A549 (cell line): Measurements from ENCODE around the gene SLC30A1.

Experiments used
- CHD2 ChIP-seq: fragments of 150-350 bp; IDR thresholded peaks from 2 replicates; pipeline ENCODE4 v1.6.1; 2014; ENCODE audit warnings: low read length; ENCODE audit not compliant: partially characterized antibody
- CTCF ChIP-seq: fragments of >200 bp; sonication (Bioruptor Twin); formaldehyde crosslinking; IDR thresholded peaks from 3 replicates; pipeline ENCODE4 v1.5.1; 2016
- EP300 ChIP-seq, 2 experiments: fragments of >200 bp; sonication (Bioruptor Twin); formaldehyde crosslinking; IDR thresholded peaks; 2 replicates in 1 of 2; 3 replicates in 1 of 2; pipeline ENCODE4 v1.6.1; 2016 to 2017
- HMGXB4 ChIP-seq: fragments of 250-450 bp; sonication (Bioruptor Pico); IDR thresholded peaks from 2 replicates; pipeline ENCODE4 v1.5.0; 2021; ENCODE audit warnings: mild to moderate bottlenecking, moderate library complexity, borderline replicate concordance
- MAX ChIP-seq: IDR thresholded peaks from 2 replicates; pipeline ENCODE4 v1.6.1; 2012
- NFE2L2 ChIP-seq: fragments of 150-350 bp; conservative IDR thresholded peaks from 2 replicates; pipeline ENCODE4 v1.6.1; 2014; ENCODE audit warnings: low read length
- POLR2A ChIP-seq: IDR thresholded peaks from 2 replicates; pipeline ENCODE4 v1.6.1; 2012; ENCODE audit warnings: mild to moderate bottlenecking, low read length
- SMC3 ChIP-seq: fragments of >200 bp; sonication (Bioruptor Twin); formaldehyde crosslinking; IDR thresholded peaks from 3 replicates; pipeline ENCODE4 v1.6.1; 2018; ENCODE audit warnings: inconsistent platforms
- TF ChIP-seq, protein P1 (sequence below): IDR thresholded peaks from 2 replicates; pipeline ENCODE4 v1.6.1; 2012
- TF ChIP-seq, protein P2 (sequence below): fragments of 200-600 bp; sonication (generic); IDR thresholded peaks from 2 replicates; pipeline ENCODE4 v1.6.1; 2016; ENCODE audit warnings: antibody characterized with exemption, mild to moderate bottlenecking, moderate library complexity

DNA sequence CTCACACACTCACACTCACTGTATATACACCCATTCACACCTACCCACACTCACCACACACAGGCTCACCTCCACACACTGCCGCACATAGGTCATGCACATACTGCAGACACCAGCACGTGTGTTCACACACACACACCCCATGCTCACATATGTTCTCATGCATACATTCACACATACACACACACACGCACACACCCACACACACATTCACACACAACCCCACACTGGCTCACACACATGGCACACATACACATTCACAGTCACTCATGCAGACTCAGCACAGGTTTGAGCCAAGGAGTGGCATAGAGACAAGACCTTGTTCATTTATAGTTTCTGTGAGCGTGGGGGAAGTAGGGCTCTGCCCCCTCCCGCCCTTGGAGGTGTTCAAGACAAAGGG, 41.1 kb upstream of the SLC30A1 start:
- TF ChIP-seq CTCF = no peak
- TF ChIP-seq, protein P1, sequence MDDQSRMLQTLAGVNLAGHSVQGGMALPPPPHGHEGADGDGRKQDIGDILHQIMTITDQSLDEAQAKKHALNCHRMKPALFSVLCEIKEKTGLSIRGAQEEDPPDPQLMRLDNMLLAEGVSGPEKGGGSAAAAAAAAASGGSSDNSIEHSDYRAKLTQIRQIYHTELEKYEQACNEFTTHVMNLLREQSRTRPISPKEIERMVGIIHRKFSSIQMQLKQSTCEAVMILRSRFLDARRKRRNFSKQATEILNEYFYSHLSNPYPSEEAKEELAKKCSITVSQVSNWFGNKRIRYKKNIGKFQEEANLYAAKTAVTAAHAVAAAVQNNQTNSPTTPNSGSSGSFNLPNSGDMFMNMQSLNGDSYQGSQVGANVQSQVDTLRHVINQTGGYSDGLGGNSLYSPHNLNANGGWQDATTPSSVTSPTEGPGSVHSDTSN = no peak
- TF ChIP-seq POLR2A = no peak
- no peak for TF ChIP-seq NFE2L2
- no peak for TF ChIP-seq EP300 (IDR thresholded peaks at IDR 0.05)
- no peak for TF ChIP-seq CHD2
- TF ChIP-seq MAX = no peak
- TF ChIP-seq, protein P2, sequence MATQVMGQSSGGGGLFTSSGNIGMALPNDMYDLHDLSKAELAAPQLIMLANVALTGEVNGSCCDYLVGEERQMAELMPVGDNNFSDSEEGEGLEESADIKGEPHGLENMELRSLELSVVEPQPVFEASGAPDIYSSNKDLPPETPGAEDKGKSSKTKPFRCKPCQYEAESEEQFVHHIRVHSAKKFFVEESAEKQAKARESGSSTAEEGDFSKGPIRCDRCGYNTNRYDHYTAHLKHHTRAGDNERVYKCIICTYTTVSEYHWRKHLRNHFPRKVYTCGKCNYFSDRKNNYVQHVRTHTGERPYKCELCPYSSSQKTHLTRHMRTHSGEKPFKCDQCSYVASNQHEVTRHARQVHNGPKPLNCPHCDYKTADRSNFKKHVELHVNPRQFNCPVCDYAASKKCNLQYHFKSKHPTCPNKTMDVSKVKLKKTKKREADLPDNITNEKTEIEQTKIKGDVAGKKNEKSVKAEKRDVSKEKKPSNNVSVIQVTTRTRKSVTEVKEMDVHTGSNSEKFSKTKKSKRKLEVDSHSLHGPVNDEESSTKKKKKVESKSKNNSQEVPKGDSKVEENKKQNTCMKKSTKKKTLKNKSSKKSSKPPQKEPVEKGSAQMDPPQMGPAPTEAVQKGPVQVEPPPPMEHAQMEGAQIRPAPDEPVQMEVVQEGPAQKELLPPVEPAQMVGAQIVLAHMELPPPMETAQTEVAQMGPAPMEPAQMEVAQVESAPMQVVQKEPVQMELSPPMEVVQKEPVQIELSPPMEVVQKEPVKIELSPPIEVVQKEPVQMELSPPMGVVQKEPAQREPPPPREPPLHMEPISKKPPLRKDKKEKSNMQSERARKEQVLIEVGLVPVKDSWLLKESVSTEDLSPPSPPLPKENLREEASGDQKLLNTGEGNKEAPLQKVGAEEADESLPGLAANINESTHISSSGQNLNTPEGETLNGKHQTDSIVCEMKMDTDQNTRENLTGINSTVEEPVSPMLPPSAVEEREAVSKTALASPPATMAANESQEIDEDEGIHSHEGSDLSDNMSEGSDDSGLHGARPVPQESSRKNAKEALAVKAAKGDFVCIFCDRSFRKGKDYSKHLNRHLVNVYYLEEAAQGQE = no peak
- no peak for TF ChIP-seq SMC3
- no peak for TF ChIP-seq HMGXB4 (CRISPR knock-in tag)
